Measurements from ENCODE around the gene RAB22A.

RAB22A gene

DNA sequence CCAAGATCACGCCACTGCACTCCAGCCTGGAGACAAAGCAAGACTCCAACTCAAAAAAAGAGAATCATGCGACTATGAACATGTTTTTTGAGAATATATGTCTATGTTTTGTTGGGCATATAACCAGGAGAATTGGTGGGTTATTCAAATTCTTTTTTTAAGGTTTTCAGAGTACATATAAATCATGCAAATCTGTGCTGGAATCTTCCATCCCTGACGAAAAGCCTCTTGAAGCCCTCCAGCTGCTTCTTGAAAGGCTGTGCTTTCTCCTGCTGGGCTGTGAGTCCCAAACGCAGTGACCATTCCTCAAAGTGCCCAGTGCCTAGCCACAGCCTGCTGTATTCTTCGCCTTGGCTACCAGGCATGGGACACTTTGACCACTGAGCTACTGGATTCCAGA lies 9.2 kb upstream of the RAB22A start:
- no peak for DNase-seq (ENCODE audit: low read depth)
- H3K4me3 ChIP-seq (ENCODE audit: low read length): no peak overlapping the region
- TF ChIP-seq, protein P1, sequence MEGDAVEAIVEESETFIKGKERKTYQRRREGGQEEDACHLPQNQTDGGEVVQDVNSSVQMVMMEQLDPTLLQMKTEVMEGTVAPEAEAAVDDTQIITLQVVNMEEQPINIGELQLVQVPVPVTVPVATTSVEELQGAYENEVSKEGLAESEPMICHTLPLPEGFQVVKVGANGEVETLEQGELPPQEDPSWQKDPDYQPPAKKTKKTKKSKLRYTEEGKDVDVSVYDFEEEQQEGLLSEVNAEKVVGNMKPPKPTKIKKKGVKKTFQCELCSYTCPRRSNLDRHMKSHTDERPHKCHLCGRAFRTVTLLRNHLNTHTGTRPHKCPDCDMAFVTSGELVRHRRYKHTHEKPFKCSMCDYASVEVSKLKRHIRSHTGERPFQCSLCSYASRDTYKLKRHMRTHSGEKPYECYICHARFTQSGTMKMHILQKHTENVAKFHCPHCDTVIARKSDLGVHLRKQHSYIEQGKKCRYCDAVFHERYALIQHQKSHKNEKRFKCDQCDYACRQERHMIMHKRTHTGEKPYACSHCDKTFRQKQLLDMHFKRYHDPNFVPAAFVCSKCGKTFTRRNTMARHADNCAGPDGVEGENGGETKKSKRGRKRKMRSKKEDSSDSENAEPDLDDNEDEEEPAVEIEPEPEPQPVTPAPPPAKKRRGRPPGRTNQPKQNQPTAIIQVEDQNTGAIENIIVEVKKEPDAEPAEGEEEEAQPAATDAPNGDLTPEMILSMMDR (IDR thresholded peaks at IDR 0.05; ENCODE audit: insufficient read depth, low read depth, low read length, missing control alignments): no peak

DNA sequence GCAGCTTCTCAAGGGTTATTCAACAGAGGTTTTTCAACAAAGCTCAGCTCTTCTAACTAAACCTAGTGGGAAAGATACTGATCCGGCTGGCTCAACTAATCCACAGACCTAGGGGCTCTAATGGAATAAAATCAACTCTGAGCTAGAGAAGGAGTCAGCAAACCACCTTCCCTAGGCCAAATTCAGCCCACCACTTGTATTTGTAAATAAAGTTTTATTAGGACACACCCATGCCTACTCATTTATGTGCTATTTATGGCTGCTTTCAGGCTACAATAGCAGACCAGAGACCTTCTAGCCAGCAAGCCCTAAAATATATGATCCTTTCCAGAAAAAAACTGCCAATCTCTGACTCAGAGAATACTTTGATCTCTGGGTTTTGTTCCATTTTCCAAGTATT lies 6.0 kb upstream of the RAB22A start:
- no peak for DNase-seq (ENCODE audit: low read depth)
- no peak overlapping the region for H3K4me3 ChIP-seq (ENCODE audit: low read length)
- TF ChIP-seq, protein P1 (IDR thresholded peaks at IDR 0.05; ENCODE audit: insufficient read depth, low read depth, low read length, missing control alignments): no peak

DNA sequence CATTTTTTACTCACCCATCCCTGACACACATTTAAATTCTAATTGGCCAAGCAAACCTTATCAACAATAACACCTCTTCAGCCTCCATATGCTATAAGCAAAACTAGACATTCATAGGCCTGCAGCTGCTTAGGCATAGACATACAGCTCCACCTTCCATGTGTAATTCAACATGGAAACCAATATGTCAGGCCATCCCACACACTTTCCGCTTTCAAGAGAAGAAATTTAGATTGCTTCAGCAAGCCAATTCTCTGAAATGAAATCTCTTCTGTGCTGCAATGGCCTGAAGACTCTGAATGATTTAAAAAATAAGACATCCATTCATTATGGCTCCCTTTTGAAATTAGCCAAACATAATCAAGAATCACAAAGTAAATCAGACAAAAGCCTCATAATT lies 4.5 kb upstream of the RAB22A start:
- no peak for DNase-seq (ENCODE audit: low read depth)
- no peak overlapping the region for H3K4me3 ChIP-seq (ENCODE audit: low read length)
- TF ChIP-seq, protein P1 (IDR thresholded peaks at IDR 0.05; ENCODE audit: insufficient read depth, low read depth, low read length, missing control alignments): no peak

DNA sequence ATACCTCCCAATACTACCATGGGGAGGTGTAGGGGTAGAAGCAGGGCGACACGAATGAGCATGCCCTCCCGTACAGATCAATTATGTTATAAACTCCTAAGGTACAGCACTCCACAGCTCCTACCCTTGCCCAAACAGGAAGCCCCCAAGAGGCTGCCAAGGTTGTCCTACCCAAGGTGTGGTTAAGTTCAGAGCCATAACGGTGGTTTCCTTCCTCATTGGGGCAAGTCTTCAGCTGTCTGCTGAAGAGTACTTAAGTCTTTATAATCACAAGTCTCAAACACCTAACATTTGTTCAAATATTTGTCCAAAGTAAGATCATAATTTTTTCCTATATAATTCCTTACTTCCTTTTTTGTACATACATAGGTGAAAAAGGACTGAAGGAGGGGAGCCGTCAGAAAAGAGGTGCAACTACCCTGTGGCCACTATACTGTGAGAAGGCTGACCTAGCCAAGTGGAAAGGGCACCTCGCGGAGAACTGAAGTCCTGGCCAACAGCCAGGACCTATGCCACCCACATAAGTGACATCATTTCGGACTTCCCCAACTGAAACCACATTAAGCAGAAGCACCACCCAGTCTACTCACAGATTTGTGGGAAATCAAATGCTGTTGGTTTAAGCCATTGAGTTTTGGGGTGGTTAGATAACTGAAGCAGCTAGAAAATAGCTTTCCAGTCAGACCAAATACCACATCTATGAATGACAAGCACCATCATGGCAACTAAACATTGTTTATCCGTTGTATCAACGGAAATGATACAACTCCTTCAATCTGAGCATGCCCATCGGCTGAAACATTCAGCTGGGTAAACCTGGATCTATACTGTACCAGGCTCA lies 2.9 kb upstream of the RAB22A start:
- DNase-seq (ENCODE audit: low read depth): peak; percentile 87
- H3K4me3 ChIP-seq (ENCODE audit: low read length): no peak overlapping the region
- TF ChIP-seq, protein P1 (IDR thresholded peaks at IDR 0.05; ENCODE audit: insufficient read depth, low read depth, low read length, missing control alignments): no peak

DNA sequence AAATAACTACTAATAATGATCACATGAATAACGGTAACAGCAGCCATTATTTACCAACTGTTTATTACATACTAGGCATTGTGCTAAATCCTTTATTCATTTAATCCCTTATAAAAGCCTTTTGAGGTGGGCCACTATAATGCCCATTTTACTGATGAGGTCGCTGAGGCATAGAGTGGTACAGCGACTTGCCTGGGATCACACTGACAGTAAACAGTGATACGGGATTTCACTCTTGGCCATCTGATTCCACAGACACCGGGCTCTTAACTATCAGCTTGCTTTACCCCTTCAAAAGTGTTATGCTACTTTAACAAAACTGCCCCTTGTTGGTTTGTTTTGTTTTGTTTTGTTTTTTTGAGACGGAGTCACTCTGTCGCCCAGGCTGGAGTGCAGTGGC lies 2.2 kb upstream of the RAB22A start:
- DNase-seq (ENCODE audit: low read depth): no peak
- TF ChIP-seq, protein P1 (IDR thresholded peaks at IDR 0.05; ENCODE audit: insufficient read depth, low read depth, low read length, missing control alignments): no peak
- no peak overlapping the region for H3K4me3 ChIP-seq (ENCODE audit: low read length)

DNA sequence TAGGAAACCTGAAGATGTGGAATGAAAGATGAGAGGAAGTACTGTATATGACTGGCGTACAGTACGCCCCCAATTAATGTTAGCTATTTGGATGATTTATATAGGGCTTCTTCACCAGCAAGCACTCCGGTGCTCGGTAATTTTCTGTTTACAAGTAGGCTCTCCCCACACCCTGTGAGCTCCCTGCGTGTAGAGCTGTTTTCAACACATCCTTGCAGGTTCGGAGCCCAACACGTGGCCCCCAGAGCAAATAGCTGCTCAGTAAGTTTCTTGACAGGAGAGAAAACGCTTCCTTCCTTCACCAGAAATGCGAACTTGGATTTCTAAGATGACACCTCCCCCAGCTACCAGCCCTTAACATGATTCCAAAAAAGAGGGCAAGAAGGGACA lies 1.2 kb upstream of the RAB22A start:
- DNase-seq (ENCODE audit: low read depth): no peak
- TF ChIP-seq, protein P1 (IDR thresholded peaks at IDR 0.05; ENCODE audit: insufficient read depth, low read depth, low read length, missing control alignments): no peak

More for the DNA sequence above, 1.2 kb upstream of the RAB22A start:
- peak overlapping the region; percentile 91 for H3K4me3 ChIP-seq (ENCODE audit: low read length)

All from epithelial cell of esophagus (primary cell).